Mesothelial cell of epicardium (in vitro differentiated cells): ENCODE results near the gene TLL1. TPM values are rescaled to one million over a fixed set of nuclear protein-coding genes. Genes with fewer than 3 reads are reported as not detected.

Source experiments
- DNase-seq, 2 experiments: peaks; one replicate each; pipeline ENCODE4 v3.0.0; 2021; ENCODE audit warnings: low spot score in 2 of 2; ENCODE audit not compliant: unreplicated experiment in 2 of 2
- H3K27ac Mint-ChIP-seq: 2 replicates; pipeline ENCODE4 v1.8.0; 2021; ENCODE audit warnings: mixed read lengths
- H3K27me3 Mint-ChIP-seq: 2 replicates; pipeline ENCODE4 v1.8.0; 2021; ENCODE audit warnings: low read depth, mixed read lengths
- H3K36me3 Mint-ChIP-seq: 2 replicates; pipeline ENCODE4 v1.8.0; 2021; ENCODE audit warnings: mixed read lengths
- H3K4me1 Mint-ChIP-seq: 2 replicates; pipeline ENCODE4 v1.8.0; 2021; ENCODE audit warnings: mixed read lengths
- H3K4me3 Mint-ChIP-seq: 2 replicates; pipeline ENCODE4 v1.8.0; 2021; ENCODE audit warnings: mild to moderate bottlenecking, moderate library complexity, mixed read lengths
- H3K9me3 Mint-ChIP-seq: 2 replicates; pipeline ENCODE4 v1.8.0; 2021; ENCODE audit warnings: mixed read lengths
- total RNA-seq: library from RNA; stranded (reverse); gene quantifications from 3 replicates; pipeline ENCODE4 v1.2.1, GENCODE V29; 2021
- TF ChIP-seq, protein P1 (sequence below): fragments of 200-600 bp; sonication (generic); IDR thresholded peaks from one replicate; pipeline ENCODE4 v1.5.0; 2021; ENCODE audit warnings: antibody characterized with exemption; ENCODE audit not compliant: unreplicated experiment

Gene TLL1
- total RNA-seq, 1 donor from 2014 or later = 1.8 TPM

GRCh38 chr4:165929662-165930061, 56.6 kb downstream of the TLL1 start:
- TF ChIP-seq, protein P1, sequence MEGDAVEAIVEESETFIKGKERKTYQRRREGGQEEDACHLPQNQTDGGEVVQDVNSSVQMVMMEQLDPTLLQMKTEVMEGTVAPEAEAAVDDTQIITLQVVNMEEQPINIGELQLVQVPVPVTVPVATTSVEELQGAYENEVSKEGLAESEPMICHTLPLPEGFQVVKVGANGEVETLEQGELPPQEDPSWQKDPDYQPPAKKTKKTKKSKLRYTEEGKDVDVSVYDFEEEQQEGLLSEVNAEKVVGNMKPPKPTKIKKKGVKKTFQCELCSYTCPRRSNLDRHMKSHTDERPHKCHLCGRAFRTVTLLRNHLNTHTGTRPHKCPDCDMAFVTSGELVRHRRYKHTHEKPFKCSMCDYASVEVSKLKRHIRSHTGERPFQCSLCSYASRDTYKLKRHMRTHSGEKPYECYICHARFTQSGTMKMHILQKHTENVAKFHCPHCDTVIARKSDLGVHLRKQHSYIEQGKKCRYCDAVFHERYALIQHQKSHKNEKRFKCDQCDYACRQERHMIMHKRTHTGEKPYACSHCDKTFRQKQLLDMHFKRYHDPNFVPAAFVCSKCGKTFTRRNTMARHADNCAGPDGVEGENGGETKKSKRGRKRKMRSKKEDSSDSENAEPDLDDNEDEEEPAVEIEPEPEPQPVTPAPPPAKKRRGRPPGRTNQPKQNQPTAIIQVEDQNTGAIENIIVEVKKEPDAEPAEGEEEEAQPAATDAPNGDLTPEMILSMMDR = no peak
- Mint-ChIP-seq H3K4me3 (no peak overlapping the region), H3K4me1 (peaks cover 6% of the 10 kb centered on the region), H3K9me3 (peaks cover 5% of the 10 kb centered on the region), H3K36me3 (no peaks in the 10 kb centered on the region), H3K27ac (peak overlapping the region; percentile 81), H3K27me3 (no peaks in the 10 kb centered on the region)
- DNase-seq = no peak

DNA sequence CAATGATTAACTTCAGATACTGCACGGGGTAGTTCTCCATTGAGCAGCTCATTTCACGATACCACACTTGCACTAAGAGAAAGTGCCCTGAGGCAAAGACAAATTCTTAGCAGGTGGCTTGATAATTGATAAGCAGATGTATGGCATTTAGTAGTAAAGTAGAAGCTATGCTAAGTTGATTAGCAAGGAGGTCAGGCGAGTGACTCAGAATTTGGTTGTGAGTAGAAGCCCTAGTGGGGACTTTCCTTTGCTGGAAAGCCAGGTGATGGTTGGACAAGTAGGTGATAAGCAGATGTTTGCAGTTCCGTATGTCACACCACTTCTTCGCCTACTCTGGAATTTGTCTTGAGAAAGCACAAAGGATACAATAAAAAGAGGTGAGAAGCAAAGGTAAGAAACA, 58.7 kb downstream of the TLL1 start:
- Mint-ChIP-seq H3K4me1 (peaks cover 14% of the 10 kb centered on the region), H3K27ac (no peak overlapping the region), H3K9me3 (peaks cover 5% of the 10 kb centered on the region), H3K36me3 (no peaks in the 10 kb centered on the region), H3K27me3 (no peaks in the 10 kb centered on the region), H3K4me3 (no peak overlapping the region)
- TF ChIP-seq, protein P1 = no peak
- no peak for DNase-seq

- Mint-ChIP-seq H3K4me3 (no peak overlapping the region), H3K36me3 (no peaks in the 10 kb centered on the region), H3K4me1 (no peaks in the 10 kb centered on the region), H3K27me3 (no peaks in the 10 kb centered on the region), H3K27ac (no peak overlapping the region), H3K9me3 (peaks cover 12% of the 10 kb centered on the region)
- TF ChIP-seq, protein P1 = no peak
- no peak for DNase-seq
These were observed 71.9 kb downstream of the TLL1 start for GRCh38 chr4:165944900-165945299.

DNA sequence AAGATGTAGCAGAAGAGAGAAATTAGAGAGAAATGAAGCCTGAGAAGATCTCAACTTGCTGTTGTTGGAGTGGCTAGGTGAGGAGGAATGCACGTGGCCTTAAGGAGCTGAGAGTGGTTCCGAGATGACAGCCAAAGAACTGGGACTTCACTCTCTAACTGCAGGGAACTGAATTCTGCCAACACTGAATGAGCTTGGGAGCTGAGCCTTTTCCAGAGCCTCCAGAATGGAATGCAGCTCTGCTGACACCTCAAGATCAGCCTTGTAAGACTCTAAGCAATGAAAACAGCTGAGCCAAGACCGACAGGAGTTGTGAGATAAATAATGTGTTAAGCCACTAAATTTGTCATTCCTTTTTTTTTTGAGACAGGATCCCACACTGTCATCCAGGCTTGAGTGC, 73.0 kb downstream of the TLL1 start:
- Mint-ChIP-seq H3K27ac (no peak overlapping the region), H3K36me3 (no peaks in the 10 kb centered on the region), H3K27me3 (no peaks in the 10 kb centered on the region), H3K4me3 (no peak overlapping the region), H3K4me1 (no peaks in the 10 kb centered on the region), H3K9me3 (peaks cover 12% of the 10 kb centered on the region)
- TF ChIP-seq, protein P1 = no peak
- no peak for DNase-seq

GRCh38 chr4:165947019-165947418, 74.0 kb downstream of the TLL1 start:
- Mint-ChIP-seq H3K27ac (no peak overlapping the region), H3K36me3 (no peaks in the 10 kb centered on the region), H3K27me3 (no peaks in the 10 kb centered on the region), H3K4me1 (no peaks in the 10 kb centered on the region), H3K4me3 (no peak overlapping the region), H3K9me3 (peaks cover 12% of the 10 kb centered on the region)
- TF ChIP-seq, protein P1 = no peak
- DNase-seq = no peak

- peaks cover 44% of the 10 kb centered on the region for H3K9me3 Mint-ChIP-seq
- H3K36me3 Mint-ChIP-seq = no peaks in the 10 kb centered on the region
- H3K27ac Mint-ChIP-seq = no peak overlapping the region
- TF ChIP-seq, protein P1 = no peak
- no peaks in the 10 kb centered on the region for H3K4me1 Mint-ChIP-seq
- no peak overlapping the region for H3K4me3 Mint-ChIP-seq
- H3K27me3 Mint-ChIP-seq = no peaks in the 10 kb centered on the region
- DNase-seq = no peak
These were observed 80.1 kb downstream of the TLL1 start for GRCh38 chr4:165953181-165953580.
